Activated CD8-positive, alpha-beta memory T cell treated with anti-CD3 and anti-CD28 coated beads, Interleukin-2, amount 10 ng/mL, durations not matched to agents 7 days and 5 days (primary cell): ENCODE data around the gene FRK. TPM values are rescaled to one million over a fixed set of nuclear protein-coding genes. Genes with fewer than 3 reads are reported as not detected.
"Not testable (repeated sequence)": the region's sequence is repeated elsewhere in the genome, so short reads cannot be mapped to it uniquely, and the experiment has no call there.

Experiments used
- ATAC-seq: fragments of 150-1000 bp; cut with Tn5 transposase; one replicate; pipeline ENCODE4 v1.10.0; 2021; ENCODE audit warnings: moderate library complexity
- CTCF ChIA-PET: fragments of 350-600 bp; sonication (Branson Sonifier 250); formaldehyde crosslinking; loops from one replicate; lab custom pipeline; 2021; ENCODE audit warnings: antibody characterized with exemption; lab: Charles Lee
- DNase-seq: peaks from one replicate; pipeline ENCODE4 v3.0.0-alpha.2; 2020
- H3K27ac Mint-ChIP-seq: one replicate; pipeline ENCODE4 v1.8.0; 2021; ENCODE audit warnings: mild to moderate bottlenecking, mixed read lengths
- H3K27me3 Mint-ChIP-seq: one replicate; pipeline ENCODE4 v1.8.0; 2021; ENCODE audit warnings: mixed read lengths
- H3K36me3 Mint-ChIP-seq: one replicate; pipeline ENCODE4 v1.8.0; 2021; ENCODE audit warnings: mild to moderate bottlenecking, mixed read lengths
- H3K4me1 Mint-ChIP-seq: one replicate; pipeline ENCODE4 v1.8.0; 2021; ENCODE audit warnings: mixed read lengths
- H3K4me3 Mint-ChIP-seq: one replicate; pipeline ENCODE4 v1.8.0; 2021; ENCODE audit warnings: mild to moderate bottlenecking, moderate library complexity, mixed read lengths
- H3K9me3 Mint-ChIP-seq: one replicate; pipeline ENCODE4 v1.8.0; 2022; ENCODE audit warnings: low read depth, mixed read lengths
- total RNA-seq, 2 experiments: library from RNA; stranded (reverse); gene quantifications; one replicate each; pipeline ENCODE4 v1.2.3, GENCODE V29; 2021

Gene FRK
- total RNA-seq, 2 experiments from 2014 or later = 0.09 to 0.12 TPM

DNA sequence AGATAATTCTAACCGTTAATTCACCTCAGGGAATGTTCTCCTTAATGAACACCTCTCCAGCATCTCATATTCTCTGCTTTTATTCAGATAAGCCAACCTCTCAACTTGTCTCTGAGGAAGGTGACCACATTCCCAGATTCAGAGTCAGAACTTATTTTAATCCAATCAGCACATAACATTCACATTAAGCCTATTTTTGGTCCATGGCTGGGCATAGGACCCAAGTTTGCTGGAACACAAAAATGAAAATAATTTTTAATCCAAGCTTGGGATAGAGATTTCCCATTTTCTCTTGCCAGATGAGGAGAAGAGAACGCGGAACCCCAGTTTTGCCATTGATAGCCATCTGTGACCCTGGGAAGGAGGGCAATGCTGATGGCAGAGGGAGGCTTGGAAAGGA, 126.5 kb downstream of the FRK start:
- Mint-ChIP-seq H3K9me3 (no peaks in the 10 kb centered on the region), H3K4me1 (no peaks in the 10 kb centered on the region), H3K27me3 (no peaks in the 10 kb centered on the region), H3K36me3 (no peaks in the 10 kb centered on the region), H3K4me3 (no peak overlapping the region), H3K27ac (no peak overlapping the region)
- CTCF ChIA-PET = no interaction called here
- DNase-seq (no peak), ATAC-seq (no peak)

DNA sequence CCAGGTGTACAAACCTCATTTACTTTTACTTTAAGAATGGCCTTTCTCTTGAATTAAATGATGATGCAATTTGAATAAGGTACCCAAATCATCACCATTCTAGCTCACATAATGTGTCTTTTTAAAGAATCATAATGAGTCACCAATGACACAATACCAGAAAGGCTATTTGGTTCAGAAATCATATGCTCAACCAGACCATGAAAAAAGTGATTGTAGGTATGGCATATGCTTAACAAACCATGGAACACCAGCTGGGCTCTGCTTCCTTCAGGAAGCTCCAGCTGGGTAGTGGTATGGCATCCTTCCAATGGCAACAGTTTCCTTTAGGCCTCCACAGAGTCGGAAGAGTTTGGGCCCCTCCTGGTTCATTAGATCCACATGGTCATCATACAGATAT, 128.2 kb downstream of the FRK start:
- H3K36me3 Mint-ChIP-seq = no peaks in the 10 kb centered on the region
- no peak for ATAC-seq
- H3K27ac Mint-ChIP-seq = no peak overlapping the region
- no peak for DNase-seq
- no peaks in the 10 kb centered on the region for H3K27me3 Mint-ChIP-seq
- CTCF ChIA-PET = no interaction called here
- H3K9me3 Mint-ChIP-seq = no peaks in the 10 kb centered on the region
- H3K4me3 Mint-ChIP-seq = no peak overlapping the region
- H3K4me1 Mint-ChIP-seq = no peaks in the 10 kb centered on the region

DNA sequence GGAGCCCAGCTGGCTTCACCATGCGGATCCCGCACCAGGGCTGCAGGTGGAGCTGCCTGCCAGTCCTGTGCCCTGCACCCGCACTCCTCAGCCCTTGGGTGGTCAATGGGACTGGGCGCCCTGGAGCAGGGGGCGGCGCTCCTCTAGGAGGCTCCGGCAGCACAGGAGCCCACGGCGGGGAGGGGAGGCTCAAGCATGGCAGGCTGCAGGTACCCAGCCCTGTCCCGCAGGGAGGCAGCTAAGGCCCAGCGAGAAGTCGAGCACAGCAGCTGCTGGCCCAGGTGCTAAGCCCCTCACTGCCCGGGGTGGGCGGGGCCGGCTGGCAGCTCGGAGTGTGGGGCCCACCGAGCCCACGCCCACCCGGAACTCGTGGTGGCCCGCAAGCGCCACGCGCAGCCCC, 132.7 kb downstream of the FRK start:
- not testable (repeated sequence) for DNase-seq

DNA sequence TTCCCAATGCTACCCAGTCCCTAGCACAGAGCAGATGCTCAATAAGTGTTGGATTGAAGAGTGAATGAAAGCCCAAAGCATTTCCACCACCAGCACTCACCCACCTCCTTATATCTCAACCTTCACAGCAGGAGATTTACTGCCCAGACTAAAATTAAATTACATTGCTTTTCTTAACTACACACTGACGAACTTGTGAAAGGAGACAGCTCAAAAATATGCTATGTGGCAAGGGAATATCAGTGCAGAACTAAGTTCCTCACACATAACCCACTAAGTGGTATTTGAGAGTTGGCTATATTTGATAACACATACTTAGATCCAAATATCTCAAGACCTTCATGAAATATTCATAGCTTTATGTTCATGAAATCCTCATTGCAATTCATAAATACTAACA, 137.7 kb downstream of the FRK start:
- Mint-ChIP-seq H3K4me1 (no peaks in the 10 kb centered on the region), H3K36me3 (no peaks in the 10 kb centered on the region), H3K4me3 (no peak overlapping the region), H3K27ac (no peak overlapping the region), H3K9me3 (no peaks in the 10 kb centered on the region), H3K27me3 (peaks cover 2% of the 10 kb centered on the region)
- CTCF ChIA-PET = no interaction called here
- ATAC-seq = no peak
- no peak for DNase-seq

More for the DNA sequence above, 132.7 kb downstream of the FRK start:
- H3K9me3 Mint-ChIP-seq, H3K4me1 Mint-ChIP-seq, H3K36me3 Mint-ChIP-seq, ATAC-seq, CTCF ChIA-PET, H3K4me3 Mint-ChIP-seq, H3K27ac Mint-ChIP-seq, H3K27me3 Mint-ChIP-seq: not testable (repeated sequence)

DNA sequence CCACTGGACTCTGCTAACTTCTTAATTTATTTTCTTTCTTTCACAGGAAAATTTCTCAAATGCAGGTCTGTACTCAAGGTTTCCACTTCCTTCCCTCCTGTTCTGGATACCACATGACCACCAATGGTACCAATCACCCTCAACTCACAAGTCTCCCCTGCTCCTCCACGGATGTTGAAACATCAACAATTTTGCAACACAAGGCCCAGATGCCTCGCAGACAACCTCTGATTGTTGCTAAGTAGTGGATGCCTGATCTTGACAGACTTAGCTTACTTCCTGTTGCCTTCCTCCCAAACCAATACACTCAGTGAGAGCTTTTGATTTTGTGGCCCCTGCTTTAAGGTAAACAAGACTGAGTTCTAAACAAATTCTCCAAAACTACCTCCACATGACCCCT, 146.6 kb downstream of the FRK start:
- Mint-ChIP-seq H3K4me1 (no peaks in the 10 kb centered on the region), H3K4me3 (no peak overlapping the region), H3K36me3 (no peaks in the 10 kb centered on the region), H3K27me3 (peaks cover 4% of the 10 kb centered on the region), H3K9me3 (no peaks in the 10 kb centered on the region), H3K27ac (no peak overlapping the region)
- ATAC-seq (no peak), DNase-seq (no peak)
- CTCF ChIA-PET = interaction anchor here (0.5 kb wide), 1 partner anchor 10 kb away, joined by 3 read pairs; no protein-coding TSS in a partner anchor

DNA sequence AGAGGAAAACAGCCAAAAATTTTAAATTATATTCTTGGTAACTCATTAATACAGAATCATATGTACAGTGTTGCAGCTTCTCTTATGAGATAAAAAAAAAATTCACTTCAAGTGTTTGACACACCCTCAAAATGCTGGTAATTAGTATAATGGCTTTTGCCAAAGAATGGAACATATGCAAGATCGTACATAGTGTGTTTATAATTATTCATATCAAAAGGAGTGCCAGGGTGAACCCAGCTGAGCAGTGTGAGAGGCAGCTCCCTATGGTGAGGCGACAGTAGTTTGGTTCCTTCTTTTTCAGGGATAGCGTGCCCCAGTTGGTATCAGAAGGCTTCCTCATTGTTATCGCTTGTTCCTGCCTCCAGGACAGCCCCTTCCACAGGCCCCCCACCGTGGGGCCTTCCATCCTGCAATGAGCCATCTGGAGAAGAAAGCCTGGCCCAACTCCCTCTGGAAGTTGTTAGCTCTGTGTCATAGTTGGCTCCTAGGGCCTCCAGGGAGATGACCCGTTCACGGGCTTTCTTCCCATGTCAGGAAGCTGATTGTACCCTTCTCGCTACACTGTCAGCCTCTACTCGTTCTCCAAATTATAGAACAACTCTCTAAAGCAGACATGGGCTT, 150.7 kb downstream of the FRK start:
- H3K27me3 Mint-ChIP-seq = peaks cover 7% of the 10 kb centered on the region
- DNase-seq (no peak), ATAC-seq (no peak)
- H3K4me1 Mint-ChIP-seq = no peaks in the 10 kb centered on the region
- no peaks in the 10 kb centered on the region for H3K36me3 Mint-ChIP-seq
- H3K27ac Mint-ChIP-seq = no peak overlapping the region
- H3K4me3 Mint-ChIP-seq = no peak overlapping the region
- H3K9me3 Mint-ChIP-seq = no peaks in the 10 kb centered on the region
- CTCF ChIA-PET = no interaction called here

DNA sequence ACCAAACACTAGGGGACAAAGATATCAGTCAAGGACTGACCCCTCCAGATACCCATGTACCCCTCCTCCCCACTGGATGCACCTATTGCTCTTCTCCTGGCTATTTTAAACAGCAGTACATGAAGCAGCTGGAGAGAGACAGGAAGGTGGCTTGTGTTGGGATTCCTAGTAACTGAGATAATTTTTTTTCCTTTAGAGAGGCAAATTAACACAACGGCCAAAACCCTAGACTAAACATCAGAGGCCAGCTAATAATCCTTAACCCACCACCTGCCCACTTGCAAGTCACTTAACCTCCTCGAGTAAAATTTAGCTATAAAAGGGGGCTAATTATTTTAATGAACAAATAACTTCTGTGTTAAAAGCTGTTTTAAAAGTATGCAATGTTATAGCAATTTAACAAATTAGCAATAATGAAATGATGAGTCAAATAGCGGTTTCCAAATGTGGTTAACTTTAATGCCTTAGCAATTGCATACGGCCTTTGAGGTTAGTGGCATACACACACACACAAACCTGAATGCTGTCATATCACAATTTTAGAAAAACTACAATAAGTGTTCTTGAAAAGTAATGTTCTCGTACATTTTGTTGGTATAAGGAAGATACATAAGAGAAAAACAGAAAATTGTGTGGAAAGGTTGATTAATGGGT, 151.7 kb downstream of the FRK start:
- no peaks in the 10 kb centered on the region for H3K4me1 Mint-ChIP-seq
- peaks cover 7% of the 10 kb centered on the region for H3K27me3 Mint-ChIP-seq
- CTCF ChIA-PET = no interaction called here
- no peaks in the 10 kb centered on the region for H3K36me3 Mint-ChIP-seq
- H3K4me3 Mint-ChIP-seq = no peak overlapping the region
- no peak overlapping the region for H3K27ac Mint-ChIP-seq
- no peak for DNase-seq
- no peak for ATAC-seq
- no peaks in the 10 kb centered on the region for H3K9me3 Mint-ChIP-seq

DNA sequence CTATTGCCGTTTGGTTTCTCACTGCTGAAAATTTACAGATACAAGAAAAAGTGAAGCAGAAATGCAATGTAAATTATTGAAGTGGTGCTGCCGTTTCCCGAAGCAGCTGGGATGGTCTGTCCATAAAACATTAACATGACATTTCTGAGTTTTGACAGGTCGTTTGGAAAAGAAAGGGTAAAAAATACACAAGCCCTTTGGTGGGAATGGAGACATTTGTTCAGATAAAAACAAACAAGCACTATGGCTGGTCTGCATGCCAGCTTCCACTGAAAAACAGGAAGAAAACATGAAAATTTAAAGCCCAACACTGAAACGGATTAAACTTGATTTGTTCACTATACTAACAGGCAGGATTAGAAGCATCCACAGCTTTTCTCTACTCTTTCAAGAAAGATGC, 155.2 kb downstream of the FRK start:
- CTCF ChIA-PET = no interaction called here
- no peaks in the 10 kb centered on the region for H3K9me3 Mint-ChIP-seq
- ATAC-seq (no peak), DNase-seq (no peak)
- H3K36me3 Mint-ChIP-seq = no peaks in the 10 kb centered on the region
- no peak overlapping the region for H3K4me3 Mint-ChIP-seq
- no peaks in the 10 kb centered on the region for H3K4me1 Mint-ChIP-seq
- no peak overlapping the region for H3K27ac Mint-ChIP-seq
- peaks cover 3% of the 10 kb centered on the region for H3K27me3 Mint-ChIP-seq

DNA sequence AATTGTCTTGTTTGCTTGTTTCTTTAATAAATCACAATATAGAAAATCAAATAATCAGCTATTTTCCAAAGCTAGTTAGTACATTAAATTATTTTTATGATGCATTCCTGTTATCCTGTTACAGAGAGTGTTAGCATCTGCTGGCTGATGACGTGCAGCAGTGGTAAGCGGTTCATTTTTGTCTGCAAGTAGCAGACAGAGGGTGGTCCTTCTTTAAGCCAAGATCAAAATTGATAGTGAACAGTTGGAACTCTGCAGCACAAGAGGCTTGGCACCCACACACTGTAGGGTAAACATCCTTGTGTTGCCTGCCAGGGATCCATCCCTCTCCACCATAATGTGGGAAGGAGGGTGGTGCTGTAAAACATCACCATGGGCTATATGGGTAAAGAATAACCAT, 158.3 kb downstream of the FRK start:
- Mint-ChIP-seq H3K27me3 (no peaks in the 10 kb centered on the region), H3K4me3 (no peak overlapping the region), H3K4me1 (no peaks in the 10 kb centered on the region), H3K9me3 (no peaks in the 10 kb centered on the region), H3K27ac (no peak overlapping the region), H3K36me3 (no peaks in the 10 kb centered on the region)
- ATAC-seq (no peak), DNase-seq (no peak)
- CTCF ChIA-PET = no interaction called here

DNA sequence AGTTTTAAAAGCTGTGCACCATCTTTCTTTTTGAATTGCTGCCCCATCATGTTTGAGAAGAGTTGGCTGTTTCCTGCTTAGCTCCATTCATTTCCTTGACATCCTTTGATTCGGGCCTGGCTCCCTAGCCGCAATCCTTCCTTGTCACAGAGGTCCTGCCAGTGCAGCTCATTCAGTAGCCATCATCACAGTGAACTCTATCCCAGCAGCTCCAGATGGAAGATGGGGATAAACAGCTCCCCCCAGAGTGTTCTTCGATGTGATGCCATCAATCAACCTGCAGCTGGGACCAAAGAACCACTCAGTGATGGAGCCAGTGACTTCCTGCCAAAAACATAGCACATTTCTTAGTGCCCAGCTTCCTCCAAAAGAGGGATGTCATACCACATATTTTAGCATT, 158.8 kb downstream of the FRK start:
- no peaks in the 10 kb centered on the region for H3K4me1 Mint-ChIP-seq
- no peaks in the 10 kb centered on the region for H3K36me3 Mint-ChIP-seq
- H3K27me3 Mint-ChIP-seq = no peaks in the 10 kb centered on the region
- no peak overlapping the region for H3K27ac Mint-ChIP-seq
- no peak overlapping the region for H3K4me3 Mint-ChIP-seq
- CTCF ChIA-PET = no interaction called here
- no peak for ATAC-seq
- no peaks in the 10 kb centered on the region for H3K9me3 Mint-ChIP-seq
- no peak for DNase-seq

DNA sequence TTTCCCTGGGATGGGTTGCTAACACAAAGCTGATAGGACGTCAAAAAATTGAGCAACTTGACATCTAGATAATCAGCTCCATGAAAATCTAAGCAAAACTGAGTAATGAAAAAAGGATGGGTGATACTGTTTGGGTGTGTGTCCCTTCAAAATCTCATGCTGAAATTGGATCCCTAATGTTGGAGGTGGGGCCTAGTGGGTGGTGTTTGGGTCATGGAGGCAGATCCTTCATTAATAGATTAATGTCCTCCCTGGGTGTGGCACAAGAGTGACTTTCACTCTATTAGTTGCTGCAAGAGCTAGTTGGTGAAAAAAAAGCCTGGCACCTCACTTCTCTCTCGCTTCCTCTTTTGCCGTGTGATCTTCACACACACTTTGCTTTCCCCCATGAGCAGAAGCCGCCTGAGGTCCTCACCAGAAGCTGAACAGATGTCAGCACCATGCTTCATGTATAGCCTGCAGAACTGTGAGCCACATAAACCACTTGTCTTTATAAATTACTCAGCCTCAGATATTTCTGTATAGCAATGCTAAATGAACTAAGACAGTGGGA, 160.9 kb downstream of the FRK start:
- H3K4me3 Mint-ChIP-seq = no peak overlapping the region
- ATAC-seq = no peak
- CTCF ChIA-PET = interaction anchor here (0.6 kb wide), 1 partner anchor 170 kb away, joined by 3 read pairs; no protein-coding TSS in a partner anchor
- peaks cover 2% of the 10 kb centered on the region for H3K27me3 Mint-ChIP-seq
- DNase-seq = no peak
- no peaks in the 10 kb centered on the region for H3K36me3 Mint-ChIP-seq
- H3K4me1 Mint-ChIP-seq = no peaks in the 10 kb centered on the region
- no peaks in the 10 kb centered on the region for H3K9me3 Mint-ChIP-seq
- no peak overlapping the region for H3K27ac Mint-ChIP-seq

DNA sequence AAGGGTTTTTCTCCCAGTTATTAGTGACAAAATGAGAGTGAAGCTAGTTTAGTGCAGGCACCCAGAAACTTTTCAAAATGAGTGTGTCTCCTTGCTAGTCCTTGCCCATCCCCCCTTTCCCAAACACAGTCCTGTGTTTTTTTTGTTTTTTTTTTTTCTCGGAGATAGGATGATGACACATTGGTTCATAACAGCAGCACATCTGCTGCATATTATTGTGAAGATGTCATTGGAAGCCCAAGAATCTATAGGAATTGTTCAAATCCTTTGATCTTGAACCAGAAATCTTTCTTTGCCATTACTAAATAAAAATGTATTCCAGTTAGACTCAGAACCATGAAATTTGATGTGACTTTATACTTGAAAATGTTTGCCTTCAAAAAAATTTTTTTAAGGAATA, 162.4 kb downstream of the FRK start:
- Mint-ChIP-seq H3K36me3 (no peaks in the 10 kb centered on the region), H3K9me3 (no peaks in the 10 kb centered on the region), H3K27me3 (peaks cover 2% of the 10 kb centered on the region), H3K4me1 (no peaks in the 10 kb centered on the region), H3K27ac (no peak overlapping the region), H3K4me3 (no peak overlapping the region)
- ATAC-seq = no peak
- CTCF ChIA-PET = no interaction called here
- no peak for DNase-seq

DNA sequence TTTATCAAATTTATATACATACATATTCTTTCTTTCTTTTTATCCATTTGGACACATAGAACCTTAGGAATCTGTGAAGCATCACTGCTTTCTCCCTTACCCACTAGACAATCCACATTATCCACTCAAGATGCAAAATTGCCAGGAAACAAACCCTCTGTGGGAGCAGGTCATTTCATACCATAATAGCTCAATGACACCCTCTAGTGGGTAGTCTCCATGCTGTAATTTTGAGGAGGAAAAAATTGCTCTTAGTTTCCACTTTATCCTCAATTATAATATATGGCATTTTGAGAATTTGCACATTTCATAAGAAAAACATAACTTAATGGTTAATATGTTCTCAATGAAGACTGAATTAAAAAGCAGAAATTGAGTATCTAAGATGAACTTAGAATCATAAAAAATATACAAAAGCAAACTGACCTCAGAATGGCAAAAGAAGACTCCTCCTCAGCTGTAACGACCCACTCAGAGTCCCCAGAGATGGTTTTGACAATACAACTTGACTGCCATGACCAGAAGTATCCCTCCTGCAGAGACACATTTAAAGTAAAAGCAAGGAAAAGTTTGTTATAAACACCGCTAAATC, 164.1 kb downstream of the FRK start:
- peak; percentile 36 for ATAC-seq
- CTCF ChIA-PET = interaction anchor here (1.2 kb wide), 1 partner anchor 1149 kb away, joined by 3 read pairs; no protein-coding TSS in a partner anchor
- DNase-seq = no peak
- Mint-ChIP-seq H3K27me3 (peaks cover 2% of the 10 kb centered on the region), H3K4me1 (peaks cover 3% of the 10 kb centered on the region), H3K9me3 (no peaks in the 10 kb centered on the region), H3K36me3 (no peaks in the 10 kb centered on the region), H3K27ac (no peak overlapping the region), H3K4me3 (no peak overlapping the region)
